Hypothalamus (tissue), 51 donors: ENCODE data around the gene PPM1L.
"Not testable (repeated sequence)": the region's sequence is repeated elsewhere in the genome, so short reads cannot be mapped to it uniquely, and the experiment has no call there.

Experiments
- DNase-seq, 51 donors: peaks; one replicate each; lab custom pipeline; 2025; lab: John Stamatoyannopoulos, UW

PPM1L gene

GRCh38 chr3:160973067-160973809, 217.2 kb downstream of the PPM1L start:
- DNase-seq, result no peak

GRCh38 chr3:160977773-160978172, 221.7 kb downstream of the PPM1L start:
- no peak for DNase-seq

GRCh38 chr3:160980740-160981139, 224.7 kb downstream of the PPM1L start:
- no peak for DNase-seq

- DNase-seq, result peak in 7 of 51 donors; percentile 1 to 18 (median 5)
Observed at GRCh38 chr3:160981217-160981938, 225.3 kb downstream of the PPM1L start.

- no peak for DNase-seq
Observed at GRCh38 chr3:160982491-160982890, 226.5 kb downstream of the PPM1L start.

GRCh38 chr3:160983900-160984299, 227.9 kb downstream of the PPM1L start:
- not testable (repeated sequence) for DNase-seq

GRCh38 chr3:160986069-160986468, 230.0 kb downstream of the PPM1L start:
- peak in 1 of 51 donors; percentile 10 for DNase-seq

- DNase-seq, result no peak
Observed at GRCh38 chr3:160987982-160988964, 232.2 kb downstream of the PPM1L start.

- DNase-seq, result no peak
Observed at GRCh38 chr3:160990446-160990845, 234.4 kb downstream of the PPM1L start.

- DNase-seq, result no peak
Observed at GRCh38 chr3:160992712-160993111, 236.7 kb downstream of the PPM1L start.

GRCh38 chr3:160996811-160997210, 240.8 kb downstream of the PPM1L start:
- no peak for DNase-seq

GRCh38 chr3:160998581-160998980, 242.6 kb downstream of the PPM1L start:
- DNase-seq, result no peak

GRCh38 chr3:160999274-160999673, 243.2 kb downstream of the PPM1L start:
- no peak for DNase-seq

- no peak for DNase-seq
Observed at GRCh38 chr3:161008086-161008485, 252.1 kb downstream of the PPM1L start.

GRCh38 chr3:161010151-161010550, 254.1 kb downstream of the PPM1L start:
- not testable (repeated sequence) for DNase-seq

- DNase-seq, result no peak
Observed at GRCh38 chr3:161014843-161015749, 259.1 kb downstream of the PPM1L start.

- peak in 1 of 51 donors; percentile 13 for DNase-seq
Observed at GRCh38 chr3:161016417-161017313, 260.6 kb downstream of the PPM1L start.

- DNase-seq, result no peak
Observed at GRCh38 chr3:161017971-161018370, 261.9 kb downstream of the PPM1L start.

GRCh38 chr3:161020256-161020655, 264.2 kb downstream of the PPM1L start:
- DNase-seq, result no peak
